ENCODE measurements around the gene CR1.
"Not testable (repeated sequence)": the region's sequence is repeated elsewhere in the genome, so short reads cannot be mapped to it uniquely, and the experiment has no call there.

The CR1 gene

GRCh38 chr1:207518608-207519236 is 22.8 kb downstream of the CR1 start:
- no peak overlapping the region for H3K27ac ChIP-seq
- TF ChIP-seq CTCF (conservative IDR thresholded peaks at IDR 0.05), result no peak

- no peak for TF ChIP-seq CTCF (conservative IDR thresholded peaks at IDR 0.05)
- no peak for TF ChIP-seq ZFX (IDR thresholded peaks at IDR 0.05)
- H3K27ac ChIP-seq, result no peak overlapping the region
Observed at GRCh38 chr1:207519505-207520399, 23.8 kb downstream of the CR1 start.

- not testable (repeated sequence) for H3K27ac ChIP-seq
Observed at GRCh38 chr1:207520400-207521345, 24.7 kb downstream of the CR1 start.

- H3K27ac ChIP-seq, result not testable (repeated sequence)
Observed at GRCh38 chr1:207525239-207525638, 29.3 kb downstream of the CR1 start.

GRCh38 chr1:207528401-207528800 is 32.4 kb downstream of the CR1 start:
- H3K27ac ChIP-seq, result not testable (repeated sequence)

GRCh38 chr1:207536263-207536662 is 40.3 kb downstream of the CR1 start:
- not testable (repeated sequence) for H3K27ac ChIP-seq

- not testable (repeated sequence) for H3K27ac ChIP-seq
Observed at GRCh38 chr1:207546677-207547357, 50.9 kb downstream of the CR1 start.

- H3K27ac ChIP-seq, result not testable (repeated sequence)
Observed at GRCh38 chr1:207554823-207555222, 58.9 kb downstream of the CR1 start.

GRCh38 chr1:207565546-207566468 is 69.8 kb downstream of the CR1 start:
- no peak for TF ChIP-seq ZFX (IDR thresholded peaks at IDR 0.05)
- TF ChIP-seq CTCF (conservative IDR thresholded peaks at IDR 0.05), result peak; percentile 77

GRCh38 chr1:207571926-207572325 is 76.0 kb downstream of the CR1 start:
- H3K27ac ChIP-seq, result not testable (repeated sequence)

More at GRCh38 chr1:207565546-207566468, 69.8 kb downstream of the CR1 start:
- no peak overlapping the region for H3K27ac ChIP-seq

- H3K27ac ChIP-seq, result not testable (repeated sequence)
Observed at GRCh38 chr1:207573074-207573473, 77.1 kb downstream of the CR1 start.

GRCh38 chr1:207575381-207575780 is 79.4 kb downstream of the CR1 start:
- not testable (repeated sequence) for H3K27ac ChIP-seq

All from C4-2B (cell line).